ENCODE data around the gene PLCH1. TPM values are rescaled to one million over a fixed set of nuclear protein-coding genes. Genes with fewer than 3 reads are reported as not detected.

Gene PLCH1
- total RNA-seq, 2 donors from 2014 or later, result 12.0 to 12.4 TPM

GRCh38 chr3:155500194-155500818 is 244.6 kb downstream of the PLCH1 start:
- Mint-ChIP-seq H3K4me1 (peaks cover 15% of the 10 kb centered on the region), H3K27me3 (ENCODE audit: insufficient read depth) (no peaks in the 10 kb centered on the region), H3K4me3 (no peak overlapping the region), H3K36me3 (ENCODE audit: low read depth) (peaks cover 16% of the 10 kb centered on the region), H3K9me3 (no peaks in the 10 kb centered on the region), H3K27ac (no peak overlapping the region)
- Histone ChIP-seq H3K4me3 (ENCODE audit: low read length) (no peak overlapping the region), H3K27ac (ENCODE audit: low read depth, low read length) (no peak overlapping the region), H3K4me1 (ENCODE audit: control insufficient read depth, insufficient read depth, low read length) (peaks cover 5% of the 10 kb centered on the region), H3K36me3 (ENCODE audit: control insufficient read depth, insufficient read depth, low read length) (no peaks in the 10 kb centered on the region), H3K9ac (ENCODE audit: extremely low read depth, low read length, poor library complexity, severe bottlenecking) (no peak overlapping the region), H3K9me3 (ENCODE audit: control insufficient read depth, low read length) (no peaks in the 10 kb centered on the region), H3K27me3 (ENCODE audit: control insufficient read depth, insufficient read depth, low read length, poor library complexity, severe bottlenecking) (no peaks in the 10 kb centered on the region)
- WGBS, 2 experiments (ENCODE audit: insufficient coverage in 1 of 2, insufficient read length in 1 of 2), result 83 to 92% methylated on average over 2 to 4 of the region's 4 CpGs
- DNase-seq, result no peak
- TF ChIP-seq CTCF (conservative IDR thresholded peaks at IDR 0.05), result no peak

GRCh38 chr3:155497930-155498647 is 246.8 kb downstream of the PLCH1 start:
- Mint-ChIP-seq H3K27ac (no peak overlapping the region), H3K4me1 (peaks cover 15% of the 10 kb centered on the region), H3K4me3 (no peak overlapping the region), H3K27me3 (ENCODE audit: insufficient read depth) (no peaks in the 10 kb centered on the region), H3K36me3 (ENCODE audit: low read depth) (peaks cover 5% of the 10 kb centered on the region), H3K9me3 (no peaks in the 10 kb centered on the region)
- Histone ChIP-seq H3K27ac (ENCODE audit: low read depth, low read length) (no peak overlapping the region), H3K4me3 (ENCODE audit: low read length) (no peak overlapping the region), H3K4me1 (ENCODE audit: control insufficient read depth, insufficient read depth, low read length) (peaks cover 5% of the 10 kb centered on the region), H3K9me3 (ENCODE audit: control insufficient read depth, low read length) (no peaks in the 10 kb centered on the region), H3K9ac (ENCODE audit: extremely low read depth, low read length, poor library complexity, severe bottlenecking) (no peak overlapping the region), H3K36me3 (ENCODE audit: control insufficient read depth, insufficient read depth, low read length) (no peaks in the 10 kb centered on the region), H3K27me3 (ENCODE audit: control insufficient read depth, insufficient read depth, low read length, poor library complexity, severe bottlenecking) (no peaks in the 10 kb centered on the region)
- DNase-seq, result no peak
- WGBS, 2 experiments (ENCODE audit: insufficient coverage in 1 of 2, insufficient read length in 1 of 2), result 90 to 97% methylated on average over 2 to 5 of the region's 5 CpGs
- TF ChIP-seq CTCF (conservative IDR thresholded peaks at IDR 0.05), result no peak

- DNase-seq, result no peak
- Histone ChIP-seq H3K4me1 (ENCODE audit: control insufficient read depth, insufficient read depth, low read length) (peaks cover 5% of the 10 kb centered on the region), H3K9me3 (ENCODE audit: control insufficient read depth, low read length) (no peaks in the 10 kb centered on the region), H3K27me3 (ENCODE audit: control insufficient read depth, insufficient read depth, low read length, poor library complexity, severe bottlenecking) (no peaks in the 10 kb centered on the region), H3K27ac (ENCODE audit: low read depth, low read length) (no peak overlapping the region), H3K4me3 (ENCODE audit: low read length) (no peak overlapping the region), H3K36me3 (ENCODE audit: control insufficient read depth, insufficient read depth, low read length) (no peaks in the 10 kb centered on the region), H3K9ac (ENCODE audit: extremely low read depth, low read length, poor library complexity, severe bottlenecking) (no peak overlapping the region)
- peaks cover 15% of the 10 kb centered on the region for H3K4me1 Mint-ChIP-seq
- H3K27me3 Mint-ChIP-seq (ENCODE audit: insufficient read depth), result no peaks in the 10 kb centered on the region
- no peaks in the 10 kb centered on the region for H3K9me3 Mint-ChIP-seq
- H3K4me3 Mint-ChIP-seq, result no peak overlapping the region
- peaks cover 14% of the 10 kb centered on the region for H3K36me3 Mint-ChIP-seq (ENCODE audit: low read depth)
- no peak for TF ChIP-seq CTCF (conservative IDR thresholded peaks at IDR 0.05)
- no peak overlapping the region for H3K27ac Mint-ChIP-seq
Measured at GRCh38 chr3:155496206-155496605, 248.7 kb downstream of the PLCH1 start.
